Stimulated activated CD8-positive, alpha-beta memory T cell treated with anti-CD3 and anti-CD28 coated beads, Interleukin-7, amount 100 ng/mL, for 4 hours (primary cell): Measurements from ENCODE around the gene PRSS8.

Experiments used
- DNase-seq, 2 donors: peaks; one replicate each; pipeline ENCODE4 v3.0.0-alpha.2; 2020; ENCODE audit warnings: low read depth in 2 of 2

The PRSS8 gene

GRCh38 chr16:31128711-31129567, 6.6 kb downstream of the PRSS8 start:
- no peak for DNase-seq

- no peak for DNase-seq
Observed at GRCh38 chr16:31127182-31127581, 8.3 kb downstream of the PRSS8 start.

GRCh38 chr16:31125844-31126243, 9.7 kb downstream of the PRSS8 start:
- no peak for DNase-seq

- DNase-seq = no peak
Observed at GRCh38 chr16:31120129-31120528, 15.4 kb downstream of the PRSS8 start.

- DNase-seq = no peak
Observed at GRCh38 chr16:31118223-31119155, 17.0 kb downstream of the PRSS8 start.

- peak; percentile 96 for DNase-seq
Observed at GRCh38 chr16:31117384-31118222, 17.9 kb downstream of the PRSS8 start, which contains the start of gene KAT8. Gene KAT8, plus strand, starts transcription at chr16:31117664. Its CDS starts 18 bp downstream, at chr16:31117682.

- no peak for DNase-seq
Observed at GRCh38 chr16:31114468-31114867, 21.1 kb downstream of the PRSS8 start.

- no peak for DNase-seq
Observed at GRCh38 chr16:31113121-31114120, 22.1 kb downstream of the PRSS8 start.

- DNase-seq = no peak
Observed at GRCh38 chr16:31112711-31113110, 22.8 kb downstream of the PRSS8 start.

- DNase-seq = no peak
Observed at GRCh38 chr16:31111881-31112466, 23.6 kb downstream of the PRSS8 start.

GRCh38 chr16:31110106-31111034, 25.2 kb downstream of the PRSS8 start:
- no peak for DNase-seq

- no peak for DNase-seq
Observed at GRCh38 chr16:31109622-31110021, 25.9 kb downstream of the PRSS8 start.

GRCh38 chr16:31108794-31109558, 26.6 kb downstream of the PRSS8 start:
- DNase-seq = no peak

- peak; percentile 16 to 61 for DNase-seq
Observed at GRCh38 chr16:31108035-31108793, 27.3 kb downstream of the PRSS8 start, which contains the start of gene BCKDK. Gene BCKDK, plus strand, starts transcription at chr16:31108386. Its CDS starts 838 bp downstream, at chr16:31109224.

GRCh38 chr16:31107465-31107867, 28.1 kb downstream of the PRSS8 start:
- no peak for DNase-seq

GRCh38 chr16:31106509-31107464, 28.7 kb downstream of the PRSS8 start:
- DNase-seq = no peak
